Body of pancreas (tissue), 4 donors: ENCODE data around the gene DCP2. TPM values are rescaled to one million over a fixed set of nuclear protein-coding genes. Genes with fewer than 3 reads are reported as not detected.

Experiments
- ATAC-seq: fragments of 150-250 bp; one replicate; pipeline ENCODE4 v1.9.1; 2016
- DNase-seq, 4 donors: peaks; one replicate each; pipeline ENCODE4 v3.0.0-alpha.2; 2019
- H3K27ac ChIP-seq, 4 donors: fragments of 200-600 bp; sonication (generic); 1 replicate in 3 of 4; 2 replicates in 1 of 4; pipeline versions ENCODE4 v1.5.1 to v1.6.1; 2016 to 2019; ENCODE audit warnings: mild to moderate bottlenecking in 1 of 4, mixed read lengths in 1 of 4, moderate library complexity in 1 of 4
- H3K27me3 ChIP-seq, 2 donors: fragments of 200-600 bp; sonication (generic); one replicate each; pipeline ENCODE4 v1.6.0; 2016; ENCODE audit warnings: mild to moderate bottlenecking in 1 of 2
- H3K36me3 ChIP-seq, 2 donors: fragments of 200-600 bp; sonication (generic); replicated peaks in 1 of 2; 2 replicates each; pipeline ENCODE4 v1.5.1; 2016; ENCODE audit warnings: low read depth in 2 of 2; ENCODE audit not compliant: insufficient read depth in 1 of 2
- H3K4me1 ChIP-seq: fragments of 200-600 bp; sonication (generic); one replicate; pipeline ENCODE4 v1.6.0; 2016
- H3K4me3 ChIP-seq, 2 donors: fragments of 200-600 bp; sonication (generic); 1 replicate in 1 of 2; 2 replicates in 1 of 2; pipeline ENCODE4 v1.5.1; 2016 to 2019
- H3K9me3 ChIP-seq, 3 donors: fragments of 200-600 bp; sonication (generic); 1 replicate in 2 of 3; 2 replicates in 1 of 3; pipeline ENCODE4 v1.5.1; 2016
- CTCF ChIP-seq, 7 experiments: fragments of 450-650 bp in 4 of 7; fragments of 200-600 bp in 3 of 7; sonication (generic) in 3 of 7; IDR thresholded peaks; one replicate each; pipeline ENCODE4 v1.5.1; 2016 to 2019; ENCODE audit warnings: antibody characterized with exemption in 7 of 7
- POLR2A ChIP-seq, 3 donors: fragments of 450-650 bp; IDR thresholded peaks; one replicate each; pipeline ENCODE4 v1.6.1; 2016; ENCODE audit warnings: antibody characterized with exemption in 3 of 3, mild to moderate bottlenecking in 2 of 3
- WGBS, 2 donors: methylation state at CpG; one replicate each; pipeline ENCODE4 v1.1.5; 2017; 5-methylcytosine and 5-hydroxymethylcytosine counted together
- intact Hi-C: fragments of 100-400 bp; cut with DNase I; formaldehyde crosslinking; loops from one replicate; pipeline ENCODE4 v1.15.1; 2023
- total RNA-seq, 2 donors: library from RNA; depleted of rRNA; stranded (reverse); fragments of >200 nt; gene quantifications; one replicate each; pipeline ENCODE4 v1.1.0, GENCODE V29; 2016

DCP2 gene
- total RNA-seq, 2 donors from 2014 or later = 11.2 to 12.5 TPM

DNA sequence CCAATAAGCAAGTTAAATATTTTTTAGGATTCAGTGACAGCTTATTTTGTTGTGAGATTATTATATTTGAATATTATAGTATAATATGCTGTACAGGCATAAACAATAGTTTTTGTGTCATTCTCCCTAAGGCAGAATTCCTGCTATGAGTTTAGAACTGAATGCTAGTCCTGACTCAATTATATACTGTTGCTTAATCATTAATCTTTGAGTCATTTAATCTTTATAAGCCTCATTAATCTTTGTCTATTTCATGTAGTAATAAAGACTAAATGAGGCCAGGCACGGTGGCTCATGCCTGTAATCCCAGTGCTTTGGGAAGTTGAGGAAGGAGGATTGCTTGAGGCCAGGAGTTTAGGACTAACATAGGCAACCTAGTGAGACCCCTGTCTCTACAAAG lies 3.6 kb upstream of the DCP2 start:
- no peaks in the 10 kb centered on the region for H3K36me3 ChIP-seq
- intact Hi-C loops = no loop called here
- 12 to 48% methylated on average over 1 of the region's 1 CpG for WGBS, 2 donors
- TF ChIP-seq POLR2A (IDR thresholded peaks at IDR 0.05) = no peak
- TF ChIP-seq CTCF (IDR thresholded peaks at IDR 0.05) = no peak
- no peak for ATAC-seq
- H3K27ac ChIP-seq = no peak overlapping the region
- DNase-seq = no peak
- no peaks in the 10 kb centered on the region for H3K27me3 ChIP-seq
- no peaks in the 10 kb centered on the region for H3K9me3 ChIP-seq
- no peak overlapping the region for H3K4me3 ChIP-seq
- peaks cover 8% of the 10 kb centered on the region for H3K4me1 ChIP-seq

DNA sequence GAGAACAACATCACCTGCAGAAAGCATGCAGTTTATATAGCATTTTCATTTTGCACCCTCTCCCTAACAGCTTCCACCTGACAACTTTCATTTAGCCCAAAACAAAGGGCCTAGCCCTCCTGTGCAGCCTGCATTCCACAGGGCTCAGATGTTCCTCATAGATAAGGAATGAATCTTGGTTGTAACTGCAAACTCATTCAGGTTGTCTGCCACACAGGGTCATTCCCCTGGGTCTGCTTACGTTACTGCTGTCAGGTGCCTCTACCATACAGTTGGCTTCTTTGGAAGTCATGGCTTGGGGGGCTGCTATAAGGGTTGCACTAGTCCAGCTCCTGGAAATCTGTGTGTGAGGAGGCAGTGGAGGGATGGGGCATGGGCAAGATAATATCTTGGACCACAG lies 2.7 kb upstream of the DCP2 start:
- Histone ChIP-seq H3K4me3 (no peak overlapping the region), H3K27ac (no peak overlapping the region), H3K27me3 (no peaks in the 10 kb centered on the region), H3K9me3 (no peaks in the 10 kb centered on the region), H3K36me3 (no peaks in the 10 kb centered on the region), H3K4me1 (peaks cover 17% of the 10 kb centered on the region)
- TF ChIP-seq CTCF (IDR thresholded peaks at IDR 0.05) (no peak), POLR2A (IDR thresholded peaks at IDR 0.05) (no peak)
- intact Hi-C loops = no loop called here
- 82 to 86% methylated on average over 1 of the region's 1 CpG for WGBS, 2 donors
- no peak for DNase-seq
- ATAC-seq = no peak

DNA sequence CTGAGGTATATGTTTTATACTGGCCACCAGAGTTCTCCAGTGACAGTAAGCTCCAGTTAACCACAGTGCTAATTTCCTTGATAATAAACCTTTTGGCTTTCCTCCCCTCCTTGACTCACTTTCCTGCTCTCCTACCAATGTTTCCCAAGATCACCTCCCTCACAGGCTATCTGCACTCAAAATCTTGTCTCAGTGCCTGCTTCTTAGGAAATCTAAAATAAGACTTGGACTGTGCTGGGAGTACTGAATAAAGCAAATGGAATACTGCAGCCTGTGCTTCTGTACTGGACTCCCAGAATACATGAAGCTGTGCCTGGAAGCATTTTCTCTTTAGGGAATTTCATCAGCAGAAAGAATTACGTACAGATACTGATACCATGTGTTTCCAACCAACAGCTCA lies 1.7 kb upstream of the DCP2 start:
- H3K27ac ChIP-seq = no peak overlapping the region
- peaks cover 17% of the 10 kb centered on the region for H3K4me1 ChIP-seq
- no peak overlapping the region for H3K4me3 ChIP-seq
- 63 to 87% methylated on average over 1 of the region's 1 CpG for WGBS, 2 donors
- H3K36me3 ChIP-seq = no peaks in the 10 kb centered on the region
- no peak for TF ChIP-seq POLR2A (IDR thresholded peaks at IDR 0.05)
- TF ChIP-seq CTCF (IDR thresholded peaks at IDR 0.05) = no peak
- no peaks in the 10 kb centered on the region for H3K9me3 ChIP-seq
- ATAC-seq (no peak), DNase-seq (no peak)
- H3K27me3 ChIP-seq = no peaks in the 10 kb centered on the region
- intact Hi-C loops = no loop called here

GRCh38 chr5:112975721-112976431 lies 722 bp upstream of the DCP2 start:
- DNase-seq = no peak
- H3K9me3 ChIP-seq = no peaks in the 10 kb centered on the region
- TF ChIP-seq CTCF (IDR thresholded peaks at IDR 0.05) (no peak), POLR2A (IDR thresholded peaks at IDR 0.05) (no peak)
- intact Hi-C loops = no loop called here
- peak overlapping the region; percentile 25 to 97 for H3K4me3 ChIP-seq
- peak; percentile 2 for ATAC-seq
- 28 to 38% methylated on average over 8 to 11 of the region's 11 CpGs for WGBS, 2 donors
- no peaks in the 10 kb centered on the region for H3K36me3 ChIP-seq
- H3K27ac ChIP-seq = peak overlapping the region; percentile 46 to 91 (median 74)
- H3K4me1 ChIP-seq = peaks cover 17% of the 10 kb centered on the region
- H3K27me3 ChIP-seq = no peaks in the 10 kb centered on the region

GRCh38 chr5:112977440-112977861 lies 853 bp downstream of the DCP2 start:
- H3K27me3 ChIP-seq = no peaks in the 10 kb centered on the region
- peak overlapping the region; percentile 97 to 98 for H3K4me3 ChIP-seq
- intact Hi-C loops = no loop called here
- no peaks in the 10 kb centered on the region for H3K9me3 ChIP-seq
- H3K36me3 ChIP-seq = no peaks in the 10 kb centered on the region
- H3K27ac ChIP-seq = peak overlapping the region in 3 of 4 donors; percentile 65 to 91 (median 82)
- WGBS, 2 donors = 1% methylated on average over 16 of the region's 16 CpGs
- TF ChIP-seq POLR2A (IDR thresholded peaks at IDR 0.05) (no peak), CTCF (IDR thresholded peaks at IDR 0.05) (no peak)
- peaks cover 17% of the 10 kb centered on the region for H3K4me1 ChIP-seq
- ATAC-seq (no peak), DNase-seq (no peak)
